ACC112 (cell line): ENCODE data around the gene RPL15.
A peak's percentile ranks its signal among the peaks of the same experiment; 100 is the strongest.

ENCODE experiments used
- H2AFZ ChIP-seq: fragments of 200-600 bp; sonication (generic); one replicate; pipeline ENCODE4 v1.6.0; 2017; ENCODE audit warnings: antibody characterized with exemption, low read length; ENCODE audit not compliant: unreplicated experiment
- H3K27ac ChIP-seq: fragments of 200-600 bp; sonication (generic); 2 replicates; pipeline ENCODE4 v1.5.1; 2014; ENCODE audit warnings: low read depth, mild to moderate bottlenecking, antibody characterized with exemption, low read length, moderate library complexity
- H3K27me3 ChIP-seq: fragments of 200-600 bp; sonication (generic); 2 replicates; pipeline ENCODE4 v1.6.1; 2014; ENCODE audit warnings: mild to moderate bottlenecking, antibody characterized with exemption, low read length, moderate library complexity, mixed read lengths; ENCODE audit not compliant: insufficient read depth
- H3K36me3 ChIP-seq: fragments of 200-600 bp; sonication (generic); 2 replicates; pipeline ENCODE4 v1.6.1; 2016; ENCODE audit warnings: mild to moderate bottlenecking, antibody characterized with exemption, low read length, moderate library complexity, mixed read lengths; ENCODE audit not compliant: insufficient read depth
- H3K4me1 ChIP-seq: fragments of 200-600 bp; sonication (generic); one replicate; pipeline ENCODE4 v1.6.1; 2016; ENCODE audit warnings: low read length, mixed read lengths; ENCODE audit not compliant: insufficient read depth, unreplicated experiment, control insufficient read depth
- H3K4me3 ChIP-seq: fragments of 200-600 bp; sonication (generic); 2 replicates; pipeline ENCODE4 v1.5.1; 2014; ENCODE audit warnings: mild to moderate bottlenecking, low read depth, low read length
- H3K79me2 ChIP-seq: fragments of 200-600 bp; sonication (generic); one replicate; pipeline ENCODE4 v1.6.0; 2016; ENCODE audit warnings: low read length; ENCODE audit not compliant: control insufficient read depth, unreplicated experiment, insufficient read depth

The RPL15 gene

GRCh38 chr3:23926736-23927135 is 9.8 kb downstream of the RPL15 start:
- Histone ChIP-seq H3K4me3 (no peak overlapping the region), H3K79me2 (no peaks in the 10 kb centered on the region), H3K4me1 (peaks cover 7% of the 10 kb centered on the region), H3K27me3 (no peaks in the 10 kb centered on the region), H3K36me3 (no peaks in the 10 kb centered on the region), H2AFZ (no peak overlapping the region), H3K27ac (no peak overlapping the region)

GRCh38 chr3:23928524-23928923 is 11.6 kb downstream of the RPL15 start:
- Histone ChIP-seq H2AFZ (no peak overlapping the region), H3K4me1 (peaks cover 7% of the 10 kb centered on the region), H3K36me3 (no peaks in the 10 kb centered on the region), H3K27me3 (no peaks in the 10 kb centered on the region), H3K79me2 (no peaks in the 10 kb centered on the region), H3K4me3 (no peak overlapping the region), H3K27ac (no peak overlapping the region)

DNA sequence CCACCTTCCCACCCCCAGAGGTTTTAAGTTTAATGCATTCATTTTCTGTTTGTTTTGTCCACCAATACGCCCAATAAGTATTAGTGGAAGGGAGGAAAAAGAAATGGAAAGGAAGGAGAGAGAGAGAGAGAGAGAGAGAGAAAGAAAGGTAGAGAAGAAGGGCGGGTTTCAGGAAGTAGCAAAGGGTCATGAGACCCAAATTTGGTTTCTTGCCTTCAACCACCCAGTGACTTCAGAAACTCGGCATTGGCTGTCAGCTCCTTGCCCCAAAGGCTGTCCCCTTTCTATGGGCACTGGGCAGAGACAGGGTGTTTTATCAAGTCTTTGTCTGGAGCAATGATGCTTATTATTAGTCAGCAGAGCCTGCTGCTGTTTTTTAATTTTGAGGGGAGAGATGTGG is 14.7 kb downstream of the RPL15 start:
- no peak overlapping the region for H3K4me3 ChIP-seq

GRCh38 chr3:23932571-23932970 is 15.6 kb downstream of the RPL15 start:
- no peak overlapping the region for H3K27ac ChIP-seq
- no peaks in the 10 kb centered on the region for H3K79me2 ChIP-seq
- H3K36me3 ChIP-seq = no peaks in the 10 kb centered on the region
- no peak overlapping the region for H3K4me3 ChIP-seq
- no peaks in the 10 kb centered on the region for H3K27me3 ChIP-seq
- no peak overlapping the region for H2AFZ ChIP-seq
- H3K4me1 ChIP-seq = no peaks in the 10 kb centered on the region

More for the DNA sequence above, 14.7 kb downstream of the RPL15 start:
- no peaks in the 10 kb centered on the region for H3K27me3 ChIP-seq
- H3K27ac ChIP-seq = no peak overlapping the region
- H2AFZ ChIP-seq = no peak overlapping the region
- H3K36me3 ChIP-seq = no peaks in the 10 kb centered on the region
- no peaks in the 10 kb centered on the region for H3K79me2 ChIP-seq
- H3K4me1 ChIP-seq = no peaks in the 10 kb centered on the region

DNA sequence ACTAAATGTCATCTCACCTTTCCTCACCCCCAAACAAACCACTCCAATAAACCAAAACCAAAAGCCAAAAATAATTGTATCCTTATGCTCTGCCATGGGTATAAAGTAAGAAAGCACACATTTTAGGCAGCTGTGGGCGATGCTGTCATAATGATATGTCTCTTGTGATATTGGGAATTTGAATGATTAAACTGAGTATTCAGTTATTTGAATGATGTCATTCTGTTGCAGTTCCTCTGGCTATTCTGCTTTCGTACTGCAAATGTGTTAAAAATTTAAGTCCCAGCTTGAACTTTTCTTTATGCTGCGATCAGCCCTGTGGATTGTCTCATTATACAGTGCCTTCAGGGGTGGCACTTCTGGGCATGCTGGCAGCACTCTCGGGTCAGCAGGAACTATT is 17.3 kb downstream of the RPL15 start:
- no peaks in the 10 kb centered on the region for H3K36me3 ChIP-seq
- no peaks in the 10 kb centered on the region for H3K79me2 ChIP-seq
- no peaks in the 10 kb centered on the region for H3K4me1 ChIP-seq
- H2AFZ ChIP-seq = no peak overlapping the region
- H3K27me3 ChIP-seq = no peaks in the 10 kb centered on the region
- no peak overlapping the region for H3K4me3 ChIP-seq
- no peak overlapping the region for H3K27ac ChIP-seq

GRCh38 chr3:23937296-23937695 is 20.4 kb downstream of the RPL15 start:
- H3K79me2 ChIP-seq = no peaks in the 10 kb centered on the region
- H2AFZ ChIP-seq = no peak overlapping the region
- no peaks in the 10 kb centered on the region for H3K27me3 ChIP-seq
- no peak overlapping the region for H3K4me3 ChIP-seq
- H3K36me3 ChIP-seq = no peaks in the 10 kb centered on the region
- no peaks in the 10 kb centered on the region for H3K4me1 ChIP-seq
- no peak overlapping the region for H3K27ac ChIP-seq

- Histone ChIP-seq H3K79me2 (no peaks in the 10 kb centered on the region), H3K4me3 (no peak overlapping the region), H3K36me3 (no peaks in the 10 kb centered on the region), H3K27ac (no peak overlapping the region), H2AFZ (no peak overlapping the region), H3K27me3 (no peaks in the 10 kb centered on the region), H3K4me1 (no peaks in the 10 kb centered on the region)
Measured at GRCh38 chr3:23938688-23939087, 21.8 kb downstream of the RPL15 start.

DNA sequence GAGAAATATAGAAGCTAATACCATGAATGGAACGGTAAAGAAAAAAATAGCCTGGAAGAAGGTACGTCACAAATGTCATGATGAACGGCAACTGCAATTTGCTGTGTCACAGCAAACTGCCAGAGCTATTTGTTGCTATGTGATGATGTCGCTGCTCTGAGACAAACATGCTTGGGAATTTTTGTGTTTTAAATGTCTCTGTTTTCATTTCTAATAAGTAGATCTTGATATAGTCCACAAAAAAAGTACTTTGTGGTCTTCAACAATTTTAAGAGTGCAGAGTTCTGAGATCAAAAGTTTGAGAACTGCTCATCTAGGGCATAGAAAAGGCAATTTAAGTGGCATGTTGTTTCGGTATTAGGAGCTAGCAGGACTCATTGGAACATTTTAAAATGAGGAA is 23.8 kb downstream of the RPL15 start:
- H2AFZ ChIP-seq = no peak overlapping the region
- H3K36me3 ChIP-seq = no peaks in the 10 kb centered on the region
- H3K4me3 ChIP-seq = no peak overlapping the region
- H3K27me3 ChIP-seq = no peaks in the 10 kb centered on the region
- H3K27ac ChIP-seq = no peak overlapping the region
- peaks cover 5% of the 10 kb centered on the region for H3K4me1 ChIP-seq
- H3K79me2 ChIP-seq = no peaks in the 10 kb centered on the region

- Histone ChIP-seq H3K79me2 (no peaks in the 10 kb centered on the region), H3K27ac (no peak overlapping the region), H3K4me3 (no peak overlapping the region), H3K27me3 (no peaks in the 10 kb centered on the region), H2AFZ (no peak overlapping the region), H3K36me3 (no peaks in the 10 kb centered on the region), H3K4me1 (peaks cover 5% of the 10 kb centered on the region)
Measured at GRCh38 chr3:23941440-23941839, 24.5 kb downstream of the RPL15 start.

DNA sequence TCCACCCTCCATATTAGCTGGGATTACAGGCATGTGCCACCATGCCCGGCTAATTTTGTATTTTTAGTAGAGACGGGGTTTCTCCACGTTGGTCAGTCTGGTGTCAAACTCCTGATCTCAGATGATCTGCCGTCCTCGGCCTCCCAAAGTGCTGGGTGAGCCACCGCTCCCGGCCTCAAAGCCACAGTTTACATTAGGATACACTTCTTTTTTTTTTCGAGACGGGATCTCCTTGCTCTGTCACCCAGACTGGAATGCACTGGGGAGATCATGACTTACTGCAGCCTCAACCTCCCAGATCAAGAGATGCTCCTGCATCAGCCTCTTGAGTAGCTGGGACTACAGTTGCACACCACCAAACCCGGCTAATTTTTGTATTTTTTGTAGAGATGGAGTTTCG is 25.6 kb downstream of the RPL15 start:
- Histone ChIP-seq H3K79me2 (no peaks in the 10 kb centered on the region), H3K27me3 (no peaks in the 10 kb centered on the region), H3K4me3 (no peak overlapping the region), H3K4me1 (peaks cover 15% of the 10 kb centered on the region), H2AFZ (no peak overlapping the region), H3K36me3 (no peaks in the 10 kb centered on the region), H3K27ac (no peak overlapping the region)

- peaks cover 11% of the 10 kb centered on the region for H3K79me2 ChIP-seq
- no peaks in the 10 kb centered on the region for H3K36me3 ChIP-seq
- H3K27me3 ChIP-seq = no peaks in the 10 kb centered on the region
- H2AFZ ChIP-seq = no peak overlapping the region
- peaks cover 32% of the 10 kb centered on the region for H3K4me1 ChIP-seq
- no peak overlapping the region for H3K27ac ChIP-seq
- peak overlapping the region; percentile 86 for H3K4me3 ChIP-seq
Measured at GRCh38 chr3:23944007-23944783, 27.3 kb downstream of the RPL15 start.
